ENCODE results near the gene TMC3. TPM values are rescaled to one million over a fixed set of nuclear protein-coding genes. Genes with fewer than 3 reads are reported as not detected.

TMC3 gene
- total RNA-seq, 1 donor from 2014 or later, result not detected

- TF ChIP-seq, protein P1, sequence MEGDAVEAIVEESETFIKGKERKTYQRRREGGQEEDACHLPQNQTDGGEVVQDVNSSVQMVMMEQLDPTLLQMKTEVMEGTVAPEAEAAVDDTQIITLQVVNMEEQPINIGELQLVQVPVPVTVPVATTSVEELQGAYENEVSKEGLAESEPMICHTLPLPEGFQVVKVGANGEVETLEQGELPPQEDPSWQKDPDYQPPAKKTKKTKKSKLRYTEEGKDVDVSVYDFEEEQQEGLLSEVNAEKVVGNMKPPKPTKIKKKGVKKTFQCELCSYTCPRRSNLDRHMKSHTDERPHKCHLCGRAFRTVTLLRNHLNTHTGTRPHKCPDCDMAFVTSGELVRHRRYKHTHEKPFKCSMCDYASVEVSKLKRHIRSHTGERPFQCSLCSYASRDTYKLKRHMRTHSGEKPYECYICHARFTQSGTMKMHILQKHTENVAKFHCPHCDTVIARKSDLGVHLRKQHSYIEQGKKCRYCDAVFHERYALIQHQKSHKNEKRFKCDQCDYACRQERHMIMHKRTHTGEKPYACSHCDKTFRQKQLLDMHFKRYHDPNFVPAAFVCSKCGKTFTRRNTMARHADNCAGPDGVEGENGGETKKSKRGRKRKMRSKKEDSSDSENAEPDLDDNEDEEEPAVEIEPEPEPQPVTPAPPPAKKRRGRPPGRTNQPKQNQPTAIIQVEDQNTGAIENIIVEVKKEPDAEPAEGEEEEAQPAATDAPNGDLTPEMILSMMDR (IDR thresholded peaks at IDR 0.05; ENCODE audit: insufficient read depth, low read length, poor library complexity, severe bottlenecking), result no peak
- Histone ChIP-seq H3K36me3 (ENCODE audit: control insufficient read depth, insufficient read depth, low read length) (no peaks in the 10 kb centered on the region), H3K4me3 (ENCODE audit: low read depth, low read length) (no peak overlapping the region), H3K27me3 (ENCODE audit: control insufficient read depth, insufficient read depth, low read length) (no peaks in the 10 kb centered on the region)
- DNase-seq (ENCODE audit: low read depth), result no peak
Observed at GRCh38 chr15:81314378-81314777, 59.6 kb downstream of the TMC3 start.

GRCh38 chr15:81313686-81314085, 60.3 kb downstream of the TMC3 start:
- no peak for DNase-seq (ENCODE audit: low read depth)
- Histone ChIP-seq H3K36me3 (ENCODE audit: control insufficient read depth, insufficient read depth, low read length) (no peaks in the 10 kb centered on the region), H3K4me3 (ENCODE audit: low read depth, low read length) (no peak overlapping the region), H3K27me3 (ENCODE audit: control insufficient read depth, insufficient read depth, low read length) (no peaks in the 10 kb centered on the region)
- TF ChIP-seq, protein P1 (IDR thresholded peaks at IDR 0.05; ENCODE audit: insufficient read depth, low read length, poor library complexity, severe bottlenecking), result no peak

GRCh38 chr15:81312790-81313543, 61.0 kb downstream of the TMC3 start:
- Histone ChIP-seq H3K36me3 (ENCODE audit: control insufficient read depth, insufficient read depth, low read length) (no peaks in the 10 kb centered on the region), H3K27me3 (ENCODE audit: control insufficient read depth, insufficient read depth, low read length) (no peaks in the 10 kb centered on the region), H3K4me3 (ENCODE audit: low read depth, low read length) (no peak overlapping the region)
- TF ChIP-seq, protein P1 (IDR thresholded peaks at IDR 0.05; ENCODE audit: insufficient read depth, low read length, poor library complexity, severe bottlenecking), result no peak
- DNase-seq (ENCODE audit: low read depth), result peak; percentile 98

DNA sequence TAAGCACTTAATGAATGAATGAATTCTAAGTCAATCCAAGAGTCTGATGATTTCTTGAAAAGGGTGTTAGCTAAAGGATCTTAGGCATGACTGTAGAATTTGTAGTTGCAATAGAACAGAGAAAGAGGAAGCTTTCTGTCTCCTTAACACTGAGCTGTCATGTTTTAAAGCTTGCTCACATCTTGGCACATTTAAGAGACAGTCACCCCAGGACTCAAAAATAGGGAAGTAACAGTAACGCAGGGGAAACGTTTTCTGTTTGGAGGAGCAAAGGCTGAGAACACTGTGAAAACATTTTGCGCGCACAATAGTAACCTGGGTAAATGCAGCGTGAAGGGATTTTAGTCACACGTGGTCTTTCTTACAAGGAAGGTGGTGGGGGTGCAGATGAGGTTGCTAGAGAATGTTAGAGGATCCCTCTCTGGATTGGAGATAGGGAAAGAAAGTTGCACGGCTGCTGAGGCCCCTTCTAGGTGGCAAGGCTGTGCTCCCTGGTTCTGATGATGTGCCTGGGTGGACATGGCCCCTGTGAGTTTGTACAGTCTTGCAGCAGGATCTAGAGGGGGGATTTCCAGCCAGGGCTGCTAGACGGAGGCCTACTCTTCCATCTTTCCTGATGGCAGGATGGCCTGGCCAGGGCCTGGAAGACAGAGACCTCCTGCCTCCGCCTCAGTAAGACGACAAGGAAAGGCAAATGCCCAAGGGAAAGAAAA, 62.1 kb downstream of the TMC3 start:
- no peak for DNase-seq (ENCODE audit: low read depth)
- no peak overlapping the region for H3K4me3 ChIP-seq (ENCODE audit: low read depth, low read length)
- H3K36me3 ChIP-seq (ENCODE audit: control insufficient read depth, insufficient read depth, low read length), result no peaks in the 10 kb centered on the region
- TF ChIP-seq, protein P1 (IDR thresholded peaks at IDR 0.05; ENCODE audit: insufficient read depth, low read length, poor library complexity, severe bottlenecking), result no peak
- H3K27me3 ChIP-seq (ENCODE audit: control insufficient read depth, insufficient read depth, low read length), result no peaks in the 10 kb centered on the region

DNA sequence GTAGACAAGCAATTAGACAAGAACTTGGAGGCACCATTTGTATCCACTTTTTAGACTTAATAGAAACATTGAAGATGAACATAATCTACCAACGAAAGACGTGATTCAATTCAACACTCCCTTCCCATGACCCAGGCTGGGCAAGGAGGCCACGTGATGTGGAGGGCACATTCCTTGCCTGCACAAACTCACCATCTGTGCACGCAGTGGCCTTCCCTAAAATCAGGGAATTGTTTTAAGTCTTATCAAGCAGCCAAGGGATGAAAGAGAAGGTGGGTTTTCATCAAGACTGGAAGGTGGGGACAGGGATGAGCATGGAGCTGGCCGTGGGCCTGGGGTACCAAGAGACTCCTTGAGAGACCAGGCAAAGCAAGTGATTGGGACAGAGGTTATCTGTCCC, 63.5 kb downstream of the TMC3 start:
- TF ChIP-seq, protein P1 (IDR thresholded peaks at IDR 0.05; ENCODE audit: insufficient read depth, low read length, poor library complexity, severe bottlenecking), result no peak

More for the DNA sequence above, 63.5 kb downstream of the TMC3 start:
- no peak for DNase-seq (ENCODE audit: low read depth)
- no peaks in the 10 kb centered on the region for H3K27me3 ChIP-seq (ENCODE audit: control insufficient read depth, insufficient read depth, low read length)
- H3K36me3 ChIP-seq (ENCODE audit: control insufficient read depth, insufficient read depth, low read length), result no peaks in the 10 kb centered on the region
- no peak overlapping the region for H3K4me3 ChIP-seq (ENCODE audit: low read depth, low read length)

All from kidney epithelial cell (primary cell).